H1 (cell line): Measurements from ENCODE around the gene COX19. TPM values are rescaled to one million over a fixed set of nuclear protein-coding genes. Genes with fewer than 3 reads are reported as not detected.

Experiments used
- CTCF ChIA-PET: fragments of 300-600 bp; sonication (Branson Sonifier 250); formaldehyde crosslinking; loops from one replicate; lab custom pipeline; 2021; ENCODE audit not compliant: partially characterized antibody; lab: Charles Lee
- POLR2A ChIA-PET: fragments of 300-600 bp; sonication (Branson Sonifier 250); formaldehyde crosslinking; loops from one replicate; lab custom pipeline; 2021; ENCODE audit warnings: inconsistent platforms; ENCODE audit not compliant: partially characterized antibody; lab: Charles Lee
- DNase-seq, 2 experiments: peaks; one replicate each; pipeline versions ENCODE4 v3.0.0 to v3.0.0-alpha.2; 2010 to 2022; ENCODE audit warnings: low spot score in 2 of 2, low read depth in 1 of 2, mixed read lengths in 1 of 2
- FAIRE-seq: peaks from 2 replicates; lab custom pipeline; 2011; peaks lifted over from hg19 to GRCh38; lab: Jason Lieb, UNC
- H2AFZ ChIP-seq: 2 replicates; pipeline ENCODE4 v1.8.1; 2012; ENCODE audit warnings: low read length, inconsistent platforms
- H2AK5ac ChIP-seq: 2 replicates; pipeline ENCODE4 v1.6.1; 2013; ENCODE audit warnings: low read depth, low read length
- H2BK120ac ChIP-seq: replicated peaks from 2 replicates; pipeline ENCODE3; 2013; ENCODE audit warnings: low read depth, low read length, inconsistent platforms
- H2BK12ac ChIP-seq: 2 replicates; pipeline ENCODE4 v1.6.1; 2013; ENCODE audit warnings: low read depth, low read length
- H2BK15ac ChIP-seq: 2 replicates; pipeline ENCODE4 v1.6.1; 2013; ENCODE audit warnings: low read length
- H2BK20ac ChIP-seq: 2 replicates; pipeline ENCODE4 v1.6.1; 2013; ENCODE audit warnings: low read length
- H2BK5ac ChIP-seq: 2 replicates; pipeline ENCODE4 v1.6.1; 2013; ENCODE audit warnings: low read depth, low read length
- H3K14ac ChIP-seq: 2 replicates; pipeline ENCODE4 v1.6.1; 2013; ENCODE audit warnings: inconsistent platforms; ENCODE audit not compliant: insufficient read length
- H3K18ac ChIP-seq: 2 replicates; pipeline ENCODE4 v1.6.1; 2013; ENCODE audit warnings: low read length; ENCODE audit errors: extremely low read depth
- H3K23ac ChIP-seq: 2 replicates; pipeline ENCODE4 v1.6.1; 2013; ENCODE audit warnings: inconsistent platforms; ENCODE audit not compliant: insufficient read length
- H3K23me2 ChIP-seq: 2 replicates; pipeline ENCODE4 v1.6.1; 2013; ENCODE audit warnings: low read depth, low read length
- H3K27ac ChIP-seq: 2 replicates; pipeline ENCODE4 v1.6.1; 2011; ENCODE audit warnings: low read depth, low read length, inconsistent platforms
- H3K27me3 ChIP-seq, 4 experiments: replicated peaks in 1 of 4; 1 replicate in 1 of 4; 2 replicates in 3 of 4; pipeline versions ENCODE4 v1.6.1 to v1.8.1; 2011 to 2013; ENCODE audit warnings: low read length in 3 of 4, mild to moderate bottlenecking in 3 of 4, inconsistent platforms in 2 of 4, mixed read lengths in 2 of 4, moderate library complexity in 1 of 4; ENCODE audit not compliant: control insufficient read depth in 3 of 4, insufficient read depth in 3 of 4; ENCODE audit errors: extremely low read depth in 1 of 4
- H3K36me3 ChIP-seq, 4 experiments: 2 replicates each; pipeline versions ENCODE4 v1.6.1 to v1.8.1; 2011 to 2013; ENCODE audit warnings: mild to moderate bottlenecking in 4 of 4, low read length in 3 of 4, moderate library complexity in 2 of 4, control low read depth in 1 of 4, inconsistent platforms in 1 of 4; ENCODE audit not compliant: insufficient read depth in 4 of 4, control insufficient read depth in 2 of 4
- H3K4ac ChIP-seq: replicated peaks from 2 replicates; pipeline ENCODE3; 2013; ENCODE audit warnings: low read length, low read depth, mixed read lengths, inconsistent platforms; ENCODE audit not compliant: insufficient read length
- H3K4me1 ChIP-seq, 4 experiments: replicated peaks in 1 of 4; 1 replicate in 1 of 4; 2 replicates in 3 of 4; pipeline versions ENCODE4 v1.6.1 to v1.8.1; 2011 to 2013; ENCODE audit warnings: low read length in 3 of 4, inconsistent platforms in 2 of 4, mixed read lengths in 1 of 4; ENCODE audit not compliant: insufficient read depth in 4 of 4, control insufficient read depth in 3 of 4
- H3K4me2 ChIP-seq, 2 experiments: 2 replicates each; pipeline versions ENCODE4 v1.6.1 to v1.8.1; 2011 to 2013; ENCODE audit warnings: low read depth in 2 of 2, low read length in 2 of 2, control low read depth in 1 of 2, inconsistent platforms in 1 of 2, mild to moderate bottlenecking in 1 of 2; ENCODE audit not compliant: insufficient read depth in 1 of 2
- H3K4me3 ChIP-seq, 4 experiments: fragments of 200-600, 300-600 bp in 1 of 4; sonication (generic), shearing (Covaris generic), sonication (Bioruptor Twin) in 1 of 4; 2 replicates each; pipeline versions ENCODE4 v1.5.1 to v1.8.1; 2011 to 2016; ENCODE audit warnings: low read length in 4 of 4, low read depth in 3 of 4, control low read depth in 2 of 4, inconsistent platforms in 2 of 4, mild to moderate bottlenecking in 2 of 4, mixed read lengths in 1 of 4, moderate library complexity in 1 of 4; ENCODE audit not compliant: insufficient read depth in 2 of 4; ENCODE audit errors: extremely low read depth in 1 of 4
- H3K56ac ChIP-seq: replicated peaks from 2 replicates; pipeline ENCODE3; 2013; ENCODE audit warnings: low read depth, mild to moderate bottlenecking, mixed read lengths, low read length, inconsistent platforms; ENCODE audit not compliant: insufficient read length
- H3K79me1 ChIP-seq: 2 replicates; pipeline ENCODE4 v1.6.1; 2013; ENCODE audit warnings: low read depth, low read length, control low read depth
- H3K79me2 ChIP-seq, 2 experiments: 2 replicates each; pipeline versions ENCODE4 v1.6.1 to v1.8.1; 2012 to 2013; ENCODE audit warnings: low read length in 2 of 2, mild to moderate bottlenecking in 2 of 2, inconsistent platforms in 1 of 2; ENCODE audit not compliant: insufficient read depth in 2 of 2, control insufficient read depth in 1 of 2
- H3K9ac ChIP-seq, 4 experiments: replicated peaks in 1 of 4; 1 replicate in 1 of 4; 2 replicates in 3 of 4; pipeline versions ENCODE4 v1.6.1 to v1.8.1; 2011 to 2013; ENCODE audit warnings: low read depth in 3 of 4, low read length in 3 of 4, control low read depth in 2 of 4, mild to moderate bottlenecking in 2 of 4, moderate library complexity in 2 of 4, inconsistent platforms in 1 of 4; ENCODE audit errors: extremely low read depth in 1 of 4
- H3K9me3 ChIP-seq, 2 experiments: 2 replicates each; pipeline versions ENCODE4 v1.6.1 to v1.8.1; 2012 to 2013; ENCODE audit warnings: mild to moderate bottlenecking in 2 of 2, moderate library complexity in 2 of 2, control low read depth in 1 of 2, inconsistent platforms in 1 of 2, low read depth in 1 of 2, low read length in 1 of 2, mixed read lengths in 1 of 2; ENCODE audit not compliant: insufficient read depth in 2 of 2
- H4K20me1 ChIP-seq, 2 experiments: replicated peaks in 1 of 2; 2 replicates each; pipeline versions ENCODE3 to v1.8.1; 2011 to 2013; ENCODE audit warnings: inconsistent platforms in 2 of 2, low read length in 2 of 2, mild to moderate bottlenecking in 1 of 2; ENCODE audit not compliant: insufficient read depth in 2 of 2, control insufficient read depth in 1 of 2
- H4K5ac ChIP-seq: 2 replicates; pipeline ENCODE4 v1.6.1; 2013; ENCODE audit warnings: low read length, low read depth, mixed read lengths, inconsistent platforms; ENCODE audit not compliant: insufficient read length
- H4K8ac ChIP-seq: 2 replicates; pipeline ENCODE4 v1.8.0; 2013; ENCODE audit warnings: mild to moderate bottlenecking, moderate library complexity, low read length, inconsistent platforms; ENCODE audit not compliant: insufficient read depth; ENCODE audit errors: extremely low read depth
- H4K91ac ChIP-seq: replicated peaks from 2 replicates; pipeline ENCODE3; 2013; ENCODE audit warnings: low read length, mixed read lengths, inconsistent platforms; ENCODE audit not compliant: insufficient read length
- BACH1 ChIP-seq: IDR thresholded peaks from 2 replicates; pipeline ENCODE4 v1.6.1; 2012; ENCODE audit warnings: low read length, improper control_type of control experiment
- CHD1 ChIP-seq: IDR thresholded peaks from 2 replicates; pipeline ENCODE4 v1.6.1; 2012; ENCODE audit warnings: low read depth, low read length, improper control_type of control experiment
- CHD2 ChIP-seq: IDR thresholded peaks from 2 replicates; pipeline ENCODE4 v1.6.1; 2012; ENCODE audit warnings: low read length, improper control_type of control experiment
- CTBP2 ChIP-seq: IDR thresholded peaks from 2 replicates; pipeline ENCODE4 v1.7.0; 2011; ENCODE audit warnings: borderline replicate concordance, mild to moderate bottlenecking, moderate library complexity, mixed read lengths, low read length; ENCODE audit not compliant: insufficient read depth, insufficient read length
- EP300 ChIP-seq, 2 experiments: IDR thresholded peaks; 1 replicate in 1 of 2; 2 replicates in 1 of 2; pipeline ENCODE4 v1.6.1; 2011 to 2012; ENCODE audit warnings: low read depth in 2 of 2, low read length in 2 of 2, mild to moderate bottlenecking in 2 of 2, borderline replicate concordance in 1 of 2, inconsistent platforms in 1 of 2, moderate library complexity in 1 of 2
- EZH2 ChIP-seq: fragments of 200-600 bp; sonication (generic); IDR thresholded peaks from 2 replicates; pipeline ENCODE4 v1.7.1; 2012; ENCODE audit warnings: low read depth, mild to moderate bottlenecking, moderate library complexity, low read length, inconsistent platforms; ENCODE audit not compliant: severe bottlenecking
- JUND ChIP-seq: IDR thresholded peaks from 2 replicates; pipeline ENCODE4 v1.6.1; 2011; ENCODE audit warnings: mild to moderate bottlenecking, improper control_type of control experiment, low read length
- KDM5A ChIP-seq: fragments of 200-600 bp; IDR thresholded peaks from 2 replicates; pipeline ENCODE4 v1.7.1; 2012; ENCODE audit warnings: mild to moderate bottlenecking, low read length, inconsistent platforms, mixed read lengths
- RFX5 ChIP-seq: IDR thresholded peaks from 2 replicates; pipeline ENCODE4 v1.6.1; 2011; ENCODE audit warnings: low read depth, low read length, improper control_type of control experiment, borderline replicate concordance
- SIRT6 ChIP-seq: IDR thresholded peaks from one replicate; pipeline ENCODE4 v1.7.1; 2012; ENCODE audit warnings: low read length, inconsistent platforms
- SIX5 ChIP-seq: IDR thresholded peaks from 2 replicates; pipeline ENCODE4 v1.6.1; 2011; ENCODE audit warnings: mild to moderate bottlenecking, low read depth, low read length
- YY1 ChIP-seq: IDR thresholded peaks from 2 replicates; pipeline ENCODE4 v1.6.1; 2011; ENCODE audit warnings: low read depth, mild to moderate bottlenecking, low read length
- WGBS, 2 experiments: shearing (Covaris generic) in 1 of 2; methylation state at CpG; one replicate each; pipeline versions ENCODE4 v1.1.6 to v1.1.7; 2013 to 2015; ENCODE audit warnings: low lambda C conversion rate in 2 of 2, mixed read lengths in 2 of 2, inconsistent platforms in 1 of 2, low coverage in 1 of 2, missing lambda C conversion rate in 1 of 2; ENCODE audit not compliant: insufficient replicate concordance in 2 of 2, insufficient coverage in 1 of 2, insufficient read length in 1 of 2; ENCODE audit errors: extremely low coverage in 1 of 2, missing lambda C conversion rate in 1 of 2; 5-methylcytosine and 5-hydroxymethylcytosine counted together
- polyA plus RNA-seq, 7 experiments: library from polyadenylated mRNA; depleted of rRNA in 3 of 7; stranded (reverse) in 5 of 7; unstranded in 2 of 7; fragments of >200 nt in 5 of 7; fragments of 200-250 nt in 2 of 7; gene quantifications; 1 replicate in 5 of 7; 2 replicates in 1 of 7; 4 replicates in 1 of 7; pipeline versions ENCODE4 v1.2.1 to v1.2.3, GENCODE V29; 2011 to 2013; ENCODE audit warnings: missing spikeins in 2 of 7, mixed read lengths in 2 of 7
- total RNA-seq: library from RNA; stranded (reverse); fragmentation: NEBNext Ultra II Directional; extraction: Animal tissue kit (Norgen Biotek cat#: 25700); gene quantifications from 2 replicates; pipeline ENCODE4 v1.2.1, GENCODE V29; 2021

The COX19 gene
- total and polyA plus RNA-seq, 2 of the 8 experiments (the other 6 are each of a cell fraction or from before 2014, with no cell fraction given): 3.9 to 7.9 TPM

GRCh38 chr7:919924-920341 is 55.4 kb downstream of the COX19 start:
- no peaks in the 10 kb centered on the region for H3K79me2 ChIP-seq
- no peak overlapping the region for H3K9ac ChIP-seq
- TF ChIP-seq SIRT6 (no peak), CHD1 (no peak), EP300 (IDR thresholded peaks at IDR 0.05; ENCODE audit: borderline replicate concordance in 1 of 2, low read depth in 2 of 2, low read length in 2 of 2) (no peak), YY1 (no peak), CHD2 (no peak), SIX5 (no peak), EZH2 (no peak), KDM5A (no peak), RFX5 (no peak), CTBP2 (no peak), JUND (no peak), BACH1 (no peak)
- H3K18ac ChIP-seq: no peak overlapping the region
- no peak overlapping the region for H3K4me3 ChIP-seq
- H4K20me1 ChIP-seq: no peaks in the 10 kb centered on the region
- H2BK20ac ChIP-seq: no peak overlapping the region
- FAIRE-seq: no peak
- no peak overlapping the region for H4K5ac ChIP-seq
- 93% methylated on average over 9 of the region's 26 CpGs; no CpG with 5 or more reads in 1 of the 2 experiments for WGBS, 2 experiments
- ChIA-PET CTCF (no interaction called here), POLR2A (no interaction called here)
- H3K23ac ChIP-seq: no peak overlapping the region
- no peak for DNase-seq
- peaks cover 0 to 8% (median 0%) of the 10 kb centered on the region in 4 experiments; a peak in 2 of 7 replicates for H3K4me1 ChIP-seq
- no peak overlapping the region for H3K56ac ChIP-seq
- no peaks in the 10 kb centered on the region for H3K79me1 ChIP-seq
- H2BK12ac ChIP-seq: no peak overlapping the region
- no peak overlapping the region for H3K14ac ChIP-seq
- H2BK120ac ChIP-seq: no peak overlapping the region
- H3K36me3 ChIP-seq: no peaks in the 10 kb centered on the region
- no peaks in the 10 kb centered on the region for H3K9me3 ChIP-seq
- H3K4ac ChIP-seq: no peak overlapping the region
- no peaks in the 10 kb centered on the region for H3K27me3 ChIP-seq
- no peak overlapping the region for H4K91ac ChIP-seq
- no peak overlapping the region for H4K8ac ChIP-seq
- H2AK5ac ChIP-seq: no peak overlapping the region
- no peak overlapping the region for H2BK5ac ChIP-seq
- H2AFZ ChIP-seq: no peak overlapping the region
- H3K27ac ChIP-seq: no peak overlapping the region
- H3K23me2 ChIP-seq: no peaks in the 10 kb centered on the region
- H2BK15ac ChIP-seq: no peak overlapping the region
- H3K4me2 ChIP-seq: no peak overlapping the region
